NCI-H1092 treated with DMSO at 0.1 percent for 48 hours (cell line): ENCODE measurements around the gene MVK.

Experiments
- DNase-seq: peaks from one replicate; lab custom pipeline; 2025; lab: John Stamatoyannopoulos, UW

The MVK gene

DNA sequence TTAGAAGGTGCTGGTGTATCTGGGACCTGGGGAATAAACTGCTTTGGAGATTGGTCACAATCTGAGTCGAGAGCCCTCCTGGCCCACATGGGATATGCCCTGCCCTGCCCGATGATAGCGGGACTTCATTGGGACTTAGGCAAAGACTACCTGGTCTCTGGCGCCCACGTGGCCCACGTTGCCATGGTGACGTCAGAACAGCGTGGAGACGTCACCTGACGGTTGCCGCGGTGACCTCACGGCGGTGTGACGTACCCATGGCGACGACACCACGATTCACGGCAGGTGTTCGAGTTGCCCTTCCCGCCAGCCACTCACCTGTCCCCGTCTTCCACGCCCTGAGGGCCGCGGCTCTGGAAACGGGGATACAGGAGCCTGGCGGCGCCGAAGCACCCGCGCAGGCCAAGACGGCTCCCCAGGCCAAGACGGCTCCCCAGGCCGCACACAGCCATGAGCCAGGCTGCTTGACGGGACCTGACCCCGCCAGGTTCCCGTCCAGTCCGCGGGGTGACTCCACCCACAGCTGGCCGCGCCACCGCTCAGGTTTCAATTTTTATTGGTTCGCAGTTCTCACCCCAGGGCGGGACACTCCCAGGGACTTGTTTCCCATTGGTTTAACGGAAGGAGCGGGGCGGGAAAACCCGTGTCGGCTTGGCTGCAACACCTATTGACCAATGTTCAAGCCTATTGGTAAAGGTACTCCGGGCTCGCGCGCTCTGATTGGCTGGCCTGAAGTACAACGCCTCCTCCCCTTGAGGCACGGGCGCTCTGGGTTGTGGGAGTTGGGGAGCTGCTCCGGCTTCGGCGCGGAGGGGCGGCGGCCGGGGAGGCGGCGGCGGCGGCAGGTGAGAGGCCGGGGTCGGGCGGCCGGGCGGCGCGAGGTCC is at the start of gene MVK, which contains the start of gene MMAB:
MVK (plus strand) TSS at position 766 of the 885 bp plus-strand sequence. CDS start 1,029 bp downstream, outside the sequence.
MMAB (minus strand) TSS at position 476 of the 885 bp plus-strand sequence; CDS start at position 452, 24 bp downstream.
- peak; percentile 99 for DNase-seq

DNA sequence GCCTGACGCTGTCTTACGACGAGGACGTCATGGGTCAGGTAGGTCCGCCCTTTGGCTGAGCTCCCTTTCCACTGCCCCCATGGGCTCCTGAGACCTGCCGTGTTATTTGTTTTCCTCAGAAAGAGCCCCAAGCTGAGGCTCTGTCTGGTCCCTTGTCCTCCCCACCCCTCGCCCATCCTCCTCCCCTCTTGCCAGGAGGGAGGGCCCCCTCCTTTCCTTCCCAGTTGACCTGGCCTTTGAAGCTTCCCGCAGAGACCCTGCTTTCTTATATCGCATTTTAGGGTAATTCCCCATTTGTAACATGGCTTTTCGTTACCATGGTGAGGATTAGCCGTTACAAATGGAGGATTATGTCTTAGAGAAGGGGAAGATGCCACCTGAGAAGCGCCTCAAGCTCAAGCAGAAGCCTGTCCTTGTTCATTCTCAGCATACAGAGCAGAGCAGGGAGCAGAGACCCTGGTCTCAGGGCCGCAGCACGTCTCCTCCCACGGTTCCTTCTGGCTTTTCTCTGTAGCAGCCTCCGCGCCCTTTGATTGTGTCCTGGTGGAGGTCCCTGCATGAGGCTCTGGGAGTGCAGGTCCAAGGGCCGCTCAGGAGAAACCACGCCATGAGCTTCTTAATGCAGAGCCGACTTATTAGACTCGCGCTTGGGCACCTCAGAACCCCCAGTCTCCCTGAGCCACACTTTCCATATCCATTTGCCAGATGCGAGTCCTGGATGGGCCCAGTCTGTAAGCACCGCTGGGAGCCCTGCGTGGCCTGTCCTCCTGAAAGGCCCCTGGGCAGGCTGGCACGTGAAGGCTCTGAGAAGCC is 48.9 kb upstream of the MVK start:
- no peak for DNase-seq

DNA sequence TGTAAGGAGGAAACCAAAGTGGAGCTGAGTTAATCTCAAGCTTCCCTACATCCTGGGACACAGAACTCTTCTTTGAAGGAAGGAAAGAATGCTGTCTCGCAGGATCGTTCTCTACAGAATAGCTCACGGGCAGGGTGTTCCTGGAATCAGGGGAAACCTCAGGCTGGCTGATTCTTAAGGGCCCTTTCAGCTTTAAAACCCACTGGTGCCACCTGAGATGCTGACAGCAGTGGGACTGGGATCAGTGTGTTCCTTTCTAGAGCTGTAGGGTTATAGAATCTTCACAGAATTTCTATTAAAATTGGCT is 48.4 kb upstream of the MVK start:
- no peak for DNase-seq

DNA sequence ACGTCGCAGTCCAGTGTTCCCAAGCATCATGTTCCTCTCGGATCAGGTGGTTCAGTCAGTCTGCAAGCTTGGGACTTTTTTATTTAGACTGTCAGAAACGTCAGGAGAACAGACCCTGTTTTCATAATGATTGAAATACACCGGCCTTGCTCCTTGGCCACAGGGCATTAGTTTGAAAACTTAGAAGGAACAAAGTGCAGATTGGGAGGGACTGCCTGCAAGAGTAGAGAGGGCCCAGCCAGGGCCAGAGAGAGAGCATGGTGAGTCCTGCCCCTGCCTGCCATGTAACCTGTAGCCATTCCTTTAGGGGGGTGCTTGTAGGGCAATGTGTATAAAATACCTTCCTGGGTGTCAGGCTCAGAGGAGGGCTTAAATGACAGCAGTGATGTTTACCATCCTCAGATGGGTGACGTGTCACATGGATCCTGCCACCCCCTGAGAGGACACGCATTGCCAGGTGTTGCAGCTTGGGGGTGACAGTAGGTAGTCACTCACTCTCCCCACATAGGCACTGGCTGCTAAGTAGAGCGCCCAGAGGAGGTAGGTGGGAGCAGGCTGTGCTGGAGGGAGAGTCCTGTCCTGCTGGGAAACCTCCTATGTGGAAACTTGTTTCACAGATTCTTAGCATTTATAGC is 46.0 kb upstream of the MVK start:
- no peak for DNase-seq

DNA sequence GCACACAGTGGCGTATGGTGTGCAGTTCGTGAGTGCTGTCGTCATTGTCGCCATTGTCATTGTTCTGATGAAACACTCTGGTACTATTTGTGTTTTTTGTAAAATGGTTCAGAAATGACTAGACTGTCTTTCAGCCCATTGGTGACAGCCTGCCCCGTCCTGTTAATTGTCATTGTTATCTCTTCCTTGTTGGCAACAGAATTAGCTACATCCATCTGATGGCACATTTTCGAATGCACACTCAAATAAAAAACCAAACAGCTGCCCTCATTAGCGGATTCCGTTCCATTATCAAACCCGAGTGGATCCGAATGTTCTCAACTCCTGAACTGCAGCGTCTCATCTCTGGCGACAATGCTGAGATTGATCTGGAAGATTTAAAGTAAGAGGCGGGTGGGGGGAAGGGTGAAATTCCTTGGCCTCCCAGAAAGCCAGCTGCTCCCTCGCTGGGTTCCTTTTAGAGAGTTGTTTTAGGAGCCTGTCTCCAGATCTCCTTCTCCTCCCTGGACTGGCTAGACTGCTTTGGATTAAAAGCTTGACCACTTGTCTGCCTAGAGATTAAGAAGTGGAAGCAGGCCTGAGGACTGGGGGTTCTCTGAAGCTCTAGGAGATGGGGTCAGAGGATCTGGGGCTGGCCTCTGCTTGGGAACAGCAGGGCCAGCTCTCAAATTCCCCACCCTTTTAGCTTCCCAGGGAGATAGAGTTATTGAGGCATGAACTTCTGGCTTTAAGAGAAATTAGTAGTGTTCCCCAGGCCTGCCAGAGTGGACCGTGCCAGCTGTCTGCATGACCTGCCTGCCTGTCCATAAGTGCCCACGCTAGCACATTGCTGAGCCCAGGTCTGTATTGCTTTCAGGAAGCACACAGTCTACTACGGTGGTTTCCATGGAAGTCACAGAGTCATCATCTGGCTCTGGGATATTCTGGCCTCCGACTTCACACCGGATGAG is 43.6 kb upstream of the MVK start:
- DNase-seq: no peak

DNA sequence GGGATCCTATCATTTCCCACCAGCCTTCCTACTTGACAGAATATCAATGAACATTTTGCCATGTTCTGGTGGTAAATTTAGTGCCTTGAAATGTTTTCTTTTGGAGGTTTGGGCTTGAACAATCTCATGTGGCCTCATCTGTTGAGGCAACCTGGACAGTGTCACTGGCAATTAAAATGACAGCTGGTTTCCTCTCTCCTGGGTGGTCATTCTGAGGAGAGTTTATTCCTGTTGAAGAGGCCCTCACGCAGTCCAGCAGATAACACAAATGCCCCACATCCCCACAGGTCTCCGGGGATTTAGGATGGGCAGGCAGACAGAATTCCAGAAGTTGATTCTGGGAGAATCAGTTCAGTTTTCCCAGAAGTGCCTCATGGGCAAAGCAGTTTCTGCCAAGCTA is 42.2 kb upstream of the MVK start:
- DNase-seq: no peak

DNA sequence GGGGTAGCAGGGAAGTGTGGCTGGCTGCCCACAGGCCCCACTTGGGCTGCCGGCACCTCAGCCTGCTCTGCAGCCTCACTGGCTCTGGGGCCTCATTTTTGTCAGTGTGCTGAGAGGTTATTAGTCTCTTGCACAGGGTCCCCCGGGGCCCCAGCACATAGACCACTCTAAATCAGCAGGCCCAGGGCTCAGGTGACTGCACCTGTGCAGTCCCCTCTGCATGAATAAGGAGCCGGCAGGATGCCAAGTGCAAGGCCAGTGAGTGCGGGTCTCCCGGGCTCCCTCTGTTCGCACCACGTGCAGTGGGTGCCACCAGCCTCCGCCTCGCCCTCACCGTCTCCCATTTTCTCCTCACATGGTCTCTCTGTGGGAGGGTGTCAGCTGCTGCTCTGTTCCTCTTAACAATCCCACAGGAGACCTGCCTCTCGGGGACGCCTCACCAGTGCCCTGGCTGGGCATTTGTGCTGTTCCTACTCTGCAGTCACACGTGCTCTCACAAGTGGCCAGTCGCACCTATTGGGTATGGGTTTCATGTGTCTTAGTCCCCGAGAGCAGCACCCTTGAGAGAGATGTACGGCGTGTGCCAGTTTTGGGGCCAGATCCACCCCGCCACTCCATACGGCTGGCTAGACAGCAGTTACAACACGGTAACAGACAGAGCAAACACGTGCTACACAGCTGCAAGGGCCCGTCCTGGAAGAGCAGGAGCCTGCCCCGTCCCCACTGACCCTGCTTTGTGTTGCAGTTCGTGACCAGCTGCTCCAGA is 40.7 kb upstream of the MVK start:
- DNase-seq: no peak

DNA sequence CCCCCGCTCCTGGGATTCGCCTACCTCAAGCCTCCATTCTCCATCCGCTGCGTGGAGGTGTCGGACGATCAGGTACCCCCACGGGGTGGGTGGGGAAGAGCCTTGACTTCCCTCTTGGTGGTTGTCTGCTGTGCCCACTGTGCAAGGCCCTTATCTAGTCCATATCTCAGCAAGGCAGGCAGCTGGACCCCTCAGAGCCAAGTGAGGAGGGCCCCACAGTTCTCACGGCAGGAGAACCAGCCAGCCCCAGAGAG is 40.2 kb upstream of the MVK start:
- DNase-seq: no peak

DNA sequence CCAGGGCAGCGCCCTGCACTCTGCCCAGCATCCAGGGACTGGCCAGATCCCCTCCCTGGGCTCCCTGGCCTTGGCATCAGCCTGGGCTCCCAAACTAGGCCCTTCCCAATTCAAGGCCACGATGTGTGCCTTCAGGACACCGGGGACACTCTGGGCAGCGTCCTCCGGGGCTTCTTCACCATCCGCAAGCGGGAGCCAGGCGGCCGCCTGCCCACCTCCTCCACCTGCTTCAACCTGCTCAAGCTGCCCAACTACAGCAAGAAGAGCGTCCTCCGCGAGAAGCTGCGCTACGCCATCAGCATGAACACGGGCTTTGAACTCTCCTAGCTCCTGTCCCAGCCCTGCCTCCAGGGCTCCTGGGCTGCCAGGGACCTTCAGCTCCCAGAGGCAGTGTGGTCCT is 39.1 kb upstream of the MVK start:
- DNase-seq: no peak

DNA sequence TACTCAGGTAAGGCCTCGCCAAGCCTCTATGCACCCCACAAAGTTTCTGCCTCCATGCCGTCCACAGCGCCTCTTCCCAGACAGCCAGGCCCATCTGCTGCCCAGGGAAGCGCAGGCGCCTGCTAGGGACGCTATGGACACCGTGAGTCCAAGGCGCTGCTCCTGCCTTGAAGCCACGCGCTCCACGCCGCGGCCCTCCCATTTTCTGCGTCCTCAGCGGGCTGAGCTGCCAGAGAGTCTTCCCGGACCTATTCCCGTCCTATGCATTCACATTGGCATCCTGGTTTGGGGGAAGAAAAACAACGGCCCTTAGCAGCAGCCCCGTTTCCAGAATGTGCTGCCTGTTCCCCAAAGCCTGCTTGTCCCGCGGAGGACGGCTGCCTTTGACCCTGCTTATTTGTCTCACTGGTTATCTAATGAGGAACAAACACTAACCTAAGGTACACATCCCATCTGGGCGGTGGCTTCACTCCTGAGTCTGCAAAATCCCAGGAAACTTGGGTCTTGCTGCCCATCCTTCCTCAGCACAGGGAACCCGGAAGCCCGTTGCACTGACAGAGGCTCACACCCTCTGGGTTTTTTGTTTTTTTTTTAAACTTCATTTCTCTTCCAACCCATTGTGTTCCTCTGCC is 38.2 kb upstream of the MVK start:
- no peak for DNase-seq

DNA sequence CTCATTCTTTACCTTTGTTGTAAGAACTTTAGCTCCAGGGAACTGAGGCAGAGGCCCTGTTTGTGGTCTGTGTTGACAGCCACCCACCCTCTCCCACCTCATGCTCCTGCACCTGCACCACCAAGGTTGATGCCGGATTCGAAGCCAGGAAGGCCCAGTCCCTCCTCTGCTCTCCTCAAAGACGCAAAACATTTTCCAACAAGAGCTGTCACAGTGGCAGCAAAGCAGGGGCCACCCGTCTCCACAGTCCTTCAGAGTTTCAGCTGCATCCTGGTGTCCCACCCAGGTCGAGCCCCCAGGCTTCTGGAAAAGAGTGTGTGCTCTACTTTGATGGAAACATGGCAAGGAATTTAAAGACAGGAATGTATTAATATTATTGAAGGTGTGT is 37.7 kb upstream of the MVK start:
- no peak for DNase-seq

DNA sequence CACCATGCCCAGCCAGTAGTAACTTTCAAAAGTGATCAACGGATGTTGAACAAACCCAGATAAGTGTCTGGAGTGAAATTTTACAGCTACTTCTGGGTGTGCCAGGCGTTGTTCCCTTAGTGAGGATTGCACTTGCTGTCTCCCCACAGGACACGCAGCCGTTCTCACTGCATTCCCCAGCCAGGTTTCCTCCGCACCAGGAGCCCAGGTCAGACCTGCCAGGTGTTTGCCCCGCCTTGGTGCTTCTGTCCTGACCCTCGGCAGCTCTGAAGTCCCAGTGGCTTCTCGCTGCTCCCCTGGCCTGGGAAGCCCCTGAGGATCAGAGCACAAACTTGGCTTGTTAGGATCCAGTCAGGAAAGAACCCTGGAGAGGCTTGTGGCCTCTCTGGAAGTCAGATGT is 36.5 kb upstream of the MVK start:
- DNase-seq: no peak

DNA sequence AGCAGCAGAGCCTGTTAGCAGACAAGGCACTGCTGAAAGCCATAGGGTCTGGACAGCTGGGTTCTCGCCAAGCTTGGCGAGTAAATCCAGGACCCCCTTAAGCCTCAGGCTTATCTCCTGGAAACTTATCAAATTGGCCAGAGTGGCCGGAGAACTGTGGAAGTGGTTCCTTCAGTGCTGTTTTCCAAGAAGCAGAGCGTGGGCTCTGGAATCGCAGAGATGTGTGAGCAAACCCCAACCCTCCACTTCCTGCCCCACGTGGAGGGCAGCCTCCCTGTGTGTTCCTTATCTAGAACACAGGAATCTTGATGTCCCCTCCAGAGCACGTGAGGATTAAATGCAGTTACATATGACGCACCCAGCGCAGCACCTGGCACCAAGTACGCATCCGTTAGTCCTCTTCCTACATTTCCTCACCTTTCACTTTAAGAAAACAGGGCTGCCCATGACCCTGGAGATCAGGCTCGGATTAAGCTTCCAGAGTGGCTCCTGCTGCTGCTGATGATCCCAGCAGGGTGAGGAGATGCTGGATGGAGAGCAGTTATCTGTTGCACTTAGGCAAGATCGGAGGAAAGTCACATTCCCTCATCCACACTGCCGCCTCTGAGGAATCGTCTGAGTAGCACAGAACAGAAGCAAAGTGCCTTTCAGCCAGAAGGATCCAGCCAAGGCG is 35.3 kb upstream of the MVK start:
- no peak for DNase-seq

DNA sequence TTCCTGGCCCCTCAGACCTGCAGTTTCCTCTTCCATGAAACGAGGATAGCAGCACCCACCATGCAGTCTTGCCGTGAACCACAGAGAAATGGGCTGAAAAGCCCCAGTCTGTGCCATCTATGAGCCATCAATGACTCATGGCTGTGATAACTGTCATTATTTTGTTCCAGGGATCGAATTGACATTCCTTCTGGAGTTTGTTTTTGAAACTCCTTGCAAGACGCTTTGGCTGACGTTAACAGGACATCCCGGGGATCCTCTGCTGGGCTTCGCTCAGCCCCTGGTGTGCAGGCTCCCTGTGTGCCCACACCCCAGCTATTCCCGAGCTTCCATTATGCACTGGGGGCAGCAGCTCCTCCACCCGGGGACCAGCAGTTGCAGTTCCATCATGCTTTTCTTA is 34.1 kb upstream of the MVK start:
- no peak for DNase-seq

DNA sequence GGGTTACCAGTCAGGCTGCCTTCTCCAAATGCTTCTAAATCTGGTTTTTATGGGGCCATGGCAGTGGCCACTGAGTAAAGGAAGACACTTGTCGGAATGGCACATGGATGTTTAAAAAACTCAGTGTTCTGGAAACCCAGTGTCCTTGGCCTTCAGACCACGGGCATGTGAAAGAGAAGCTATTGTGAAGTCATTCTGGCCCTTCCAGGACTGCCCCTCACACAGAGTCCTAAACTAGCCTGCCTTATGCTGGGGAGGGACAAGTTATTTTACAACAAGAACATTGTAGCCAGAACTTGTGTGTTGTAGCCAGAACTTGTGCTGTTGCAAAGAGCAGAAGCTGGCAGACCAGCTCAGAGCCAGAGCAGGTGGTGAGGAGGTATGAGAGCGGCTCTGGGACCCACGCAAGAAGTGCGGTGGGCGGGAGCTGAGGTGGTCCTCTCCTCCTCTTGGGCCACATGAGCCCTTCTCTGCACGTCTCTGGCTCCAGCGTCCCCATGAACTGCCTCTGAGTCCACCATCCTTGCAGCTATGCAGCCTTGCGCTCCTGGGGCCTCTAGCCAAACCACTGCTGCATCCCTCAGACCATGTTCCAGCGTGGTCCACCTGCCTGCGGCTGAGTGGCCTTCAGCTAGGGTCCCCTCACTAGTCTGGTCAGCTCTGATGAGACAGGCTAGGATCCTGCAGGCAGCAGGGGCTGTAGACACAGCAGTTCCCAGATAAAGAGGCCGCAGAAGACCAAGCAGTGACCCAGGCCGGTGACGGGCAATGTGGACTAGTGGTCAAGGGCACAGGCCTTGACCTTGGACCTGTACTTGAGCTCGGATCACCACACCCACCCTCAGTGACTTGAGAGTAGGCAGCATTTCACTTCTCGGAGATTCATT is 32.8 kb upstream of the MVK start:
- DNase-seq: no peak

DNA sequence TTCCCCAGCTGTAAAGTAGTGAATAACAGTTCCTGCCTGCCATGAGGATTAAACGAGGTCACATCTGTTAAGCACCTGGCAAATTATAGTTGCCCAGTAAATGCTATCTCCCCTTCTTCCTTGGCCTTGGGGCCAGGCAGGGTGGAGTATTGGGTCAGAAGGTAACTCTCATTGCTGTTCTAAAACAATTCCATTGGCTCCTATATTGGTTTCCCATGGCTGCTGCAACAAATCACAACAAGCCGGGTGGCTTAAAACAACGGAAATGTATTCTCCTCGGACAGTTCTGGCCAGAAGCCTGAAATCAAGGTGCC is 32.2 kb upstream of the MVK start:
- DNase-seq: no peak

DNA sequence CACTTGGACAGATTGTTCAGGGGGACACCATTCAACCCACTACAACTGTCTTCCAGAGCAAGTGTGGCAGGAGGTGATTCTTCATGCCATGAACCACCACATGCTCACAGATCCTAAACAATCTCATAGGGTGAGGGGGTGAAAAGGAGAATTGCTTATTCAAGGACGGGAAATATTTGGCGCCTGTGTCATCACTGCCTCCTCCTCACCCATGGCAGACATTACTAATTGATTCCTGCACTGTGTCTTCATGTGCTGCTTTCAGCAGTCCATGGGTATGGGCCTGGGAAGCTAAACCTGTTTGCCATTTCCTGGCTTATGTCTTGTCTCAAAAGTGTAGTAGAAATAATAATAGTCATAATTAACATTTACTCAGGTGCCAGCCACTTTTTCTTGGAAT is 31.6 kb upstream of the MVK start:
- DNase-seq: no peak

DNA sequence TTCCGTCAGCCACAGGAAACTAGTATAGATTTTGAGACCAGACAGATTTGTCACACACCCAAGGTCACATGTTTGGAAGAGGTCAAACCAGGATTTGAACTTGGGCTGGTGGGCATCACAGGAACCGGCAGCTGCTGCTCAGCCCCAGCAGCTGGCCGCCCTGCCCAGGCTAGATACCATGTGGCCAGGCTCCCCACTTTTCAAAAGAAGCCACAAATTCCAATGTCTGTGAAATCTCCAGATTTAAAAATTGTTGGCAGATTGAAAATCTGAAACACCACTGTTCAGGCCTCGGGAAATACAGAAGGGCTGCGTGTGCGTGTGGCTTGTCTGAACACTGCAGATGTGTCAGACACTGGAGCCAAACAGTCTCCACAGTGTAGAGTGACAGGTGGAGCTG is 30.7 kb upstream of the MVK start:
- DNase-seq: no peak

DNA sequence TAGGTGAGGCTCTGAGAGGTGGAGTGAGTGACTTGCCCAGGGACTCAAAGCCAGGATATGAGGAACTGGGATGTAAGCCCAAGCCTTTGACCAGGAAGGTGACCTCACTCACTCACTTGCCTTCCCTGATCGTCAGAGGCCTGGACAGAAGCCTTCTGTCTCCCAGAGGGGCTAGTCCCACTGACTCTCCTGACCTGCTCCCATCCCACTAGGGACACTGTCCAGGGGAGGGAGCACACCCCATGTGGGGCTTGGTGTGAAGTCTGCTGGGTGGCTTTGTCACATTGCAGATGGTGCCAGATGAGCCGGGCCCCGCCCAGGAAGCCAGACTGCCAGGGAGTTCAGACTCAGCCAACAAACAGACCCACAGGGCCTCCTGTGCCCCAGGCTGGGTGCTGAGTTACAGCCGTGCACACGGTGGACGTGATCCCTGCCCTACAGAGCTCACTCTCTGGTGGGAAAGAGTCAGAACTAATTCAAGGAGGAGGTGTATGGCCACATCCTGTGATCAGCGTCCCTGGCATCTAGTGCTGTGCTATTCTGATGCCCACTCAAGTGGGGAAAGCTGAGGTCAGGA is 28.6 kb upstream of the MVK start:
- no peak for DNase-seq
